Hepatocyte (in vitro differentiated cells): ENCODE results near the gene KRTAP20-4.

Experiments used
- EZH2 ChIP-seq: fragments of 200-600 bp; sonication (generic); IDR thresholded peaks from 2 replicates; pipeline ENCODE4 v1.6.1; 2016; ENCODE audit warnings: antibody characterized with exemption, mild to moderate bottlenecking, borderline replicate concordance
- EZH2phosphoT487 ChIP-seq: fragments of 200-600 bp; sonication (generic); IDR thresholded peaks from one replicate; pipeline ENCODE4 v1.6.1; 2018; ENCODE audit warnings: antibody characterized with exemption, mild to moderate bottlenecking, low read depth, moderate library complexity; ENCODE audit not compliant: unreplicated experiment, severe bottlenecking
- TF ChIP-seq, protein P1 (sequence below): fragments of 200-600 bp; sonication (generic); IDR thresholded peaks from 2 replicates; pipeline ENCODE4 v1.5.1; 2016; ENCODE audit warnings: antibody characterized with exemption, mild to moderate bottlenecking; ENCODE audit not compliant: poor library complexity

DNA sequence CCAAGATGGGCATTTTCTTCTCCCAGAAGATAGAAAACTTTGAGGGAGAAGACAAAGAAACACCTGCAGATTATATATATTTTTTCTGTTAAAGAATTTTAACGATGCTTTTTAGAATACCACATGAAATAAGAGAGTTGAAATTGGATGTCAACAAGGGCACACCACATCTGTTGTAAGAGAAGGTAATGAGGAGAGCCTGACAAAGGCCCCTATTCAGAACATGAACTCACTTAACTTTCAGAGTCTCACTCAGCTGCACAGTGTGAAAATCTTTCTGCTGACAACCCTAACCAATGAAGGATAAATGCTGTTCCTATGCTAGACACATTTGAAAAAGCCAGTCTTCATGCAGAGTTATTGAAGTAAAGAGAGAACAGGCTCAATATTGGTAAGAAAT is 37.6 kb upstream of the KRTAP20-4 start:
- TF ChIP-seq, protein P1, sequence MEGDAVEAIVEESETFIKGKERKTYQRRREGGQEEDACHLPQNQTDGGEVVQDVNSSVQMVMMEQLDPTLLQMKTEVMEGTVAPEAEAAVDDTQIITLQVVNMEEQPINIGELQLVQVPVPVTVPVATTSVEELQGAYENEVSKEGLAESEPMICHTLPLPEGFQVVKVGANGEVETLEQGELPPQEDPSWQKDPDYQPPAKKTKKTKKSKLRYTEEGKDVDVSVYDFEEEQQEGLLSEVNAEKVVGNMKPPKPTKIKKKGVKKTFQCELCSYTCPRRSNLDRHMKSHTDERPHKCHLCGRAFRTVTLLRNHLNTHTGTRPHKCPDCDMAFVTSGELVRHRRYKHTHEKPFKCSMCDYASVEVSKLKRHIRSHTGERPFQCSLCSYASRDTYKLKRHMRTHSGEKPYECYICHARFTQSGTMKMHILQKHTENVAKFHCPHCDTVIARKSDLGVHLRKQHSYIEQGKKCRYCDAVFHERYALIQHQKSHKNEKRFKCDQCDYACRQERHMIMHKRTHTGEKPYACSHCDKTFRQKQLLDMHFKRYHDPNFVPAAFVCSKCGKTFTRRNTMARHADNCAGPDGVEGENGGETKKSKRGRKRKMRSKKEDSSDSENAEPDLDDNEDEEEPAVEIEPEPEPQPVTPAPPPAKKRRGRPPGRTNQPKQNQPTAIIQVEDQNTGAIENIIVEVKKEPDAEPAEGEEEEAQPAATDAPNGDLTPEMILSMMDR = no peak
- TF ChIP-seq EZH2phosphoT487 (no peak), EZH2 (no peak)
